Endodermal cell (in vitro differentiated cells): ENCODE data around the gene EP300. TPM values are rescaled to one million over a fixed set of nuclear protein-coding genes. Genes with fewer than 3 reads are reported as not detected.
"Not testable (repeated sequence)": the region's sequence is repeated elsewhere in the genome, so short reads cannot be mapped to it uniquely, and the experiment has no call there.

Source experiments
- DNase-seq: peaks from one replicate; pipeline ENCODE4 v3.0.0-alpha.2; 2017
- H3K27ac ChIP-seq: 2 replicates; pipeline ENCODE4 v1.5.1; 2013; ENCODE audit warnings: mild to moderate bottlenecking, low read depth, low read length, moderate library complexity
- H3K27me3 ChIP-seq: 2 replicates; pipeline ENCODE4 v1.6.1; 2013; ENCODE audit warnings: mild to moderate bottlenecking, low read length, moderate library complexity; ENCODE audit not compliant: insufficient read depth, control insufficient read depth, poor library complexity, severe bottlenecking
- H3K36me3 ChIP-seq: 2 replicates; pipeline ENCODE4 v1.7.0; 2013; ENCODE audit warnings: mild to moderate bottlenecking, low read length, moderate library complexity; ENCODE audit not compliant: control insufficient read depth, insufficient read depth
- H3K4me1 ChIP-seq: one replicate; pipeline ENCODE4 v1.7.0; 2013; ENCODE audit warnings: low read length; ENCODE audit not compliant: control insufficient read depth, insufficient read depth
- H3K4me3 ChIP-seq: 2 replicates; pipeline ENCODE4 v1.5.1; 2013; ENCODE audit warnings: mild to moderate bottlenecking, low read length, moderate library complexity
- H3K9ac ChIP-seq: 2 replicates; pipeline ENCODE4 v1.6.1; 2013; ENCODE audit warnings: mild to moderate bottlenecking, low read length, moderate library complexity; ENCODE audit not compliant: poor library complexity, severe bottlenecking; ENCODE audit errors: extremely low read depth
- H3K9me3 ChIP-seq: 2 replicates; pipeline ENCODE4 v1.6.1; 2013; ENCODE audit warnings: mild to moderate bottlenecking, low read length, moderate library complexity; ENCODE audit not compliant: control insufficient read depth
- H3K27ac Mint-ChIP-seq: 2 replicates; pipeline ENCODE4 v1.8.0; 2020; ENCODE audit warnings: mixed read lengths
- H3K27me3 Mint-ChIP-seq: 2 replicates; pipeline ENCODE4 v1.8.0; 2021; ENCODE audit warnings: mild to moderate bottlenecking, mixed read lengths; ENCODE audit not compliant: insufficient read depth
- H3K36me3 Mint-ChIP-seq: 2 replicates; pipeline ENCODE4 v1.8.0; 2020; ENCODE audit warnings: low read depth, mixed read lengths
- H3K4me1 Mint-ChIP-seq: 2 replicates; pipeline ENCODE4 v1.8.0; 2020; ENCODE audit warnings: mixed read lengths
- H3K4me3 Mint-ChIP-seq: 2 replicates; pipeline ENCODE4 v1.8.0; 2020; ENCODE audit warnings: mild to moderate bottlenecking, moderate library complexity, mixed read lengths
- H3K9me3 Mint-ChIP-seq: 2 replicates; pipeline ENCODE4 v1.8.0; 2020; ENCODE audit warnings: mild to moderate bottlenecking, mixed read lengths
- WGBS, 2 experiments: methylation state at CpG; one replicate each; pipeline versions ENCODE4 v1.1.5 to v1.1.7; 2013; ENCODE audit warnings: missing lambda C conversion rate in 2 of 2, mixed read lengths in 1 of 2; ENCODE audit not compliant: insufficient coverage in 1 of 2, insufficient read length in 1 of 2; 5-methylcytosine and 5-hydroxymethylcytosine counted together
- long read RNA-seq, 4 experiments: library from polyadenylated mRNA in 2 of 4; library from RNA in 1 of 4; library from capped mRNA in 1 of 4; stranded (forward) in 3 of 4; unstranded in 1 of 4; transcript quantifications; one replicate each; pipeline ENCODE4 v2.0.0, GENCODE V29; 2020 to 2021; ENCODE audit warnings: inconsistent platforms in 1 of 4
- polyA plus RNA-seq, 2 experiments: library from polyadenylated mRNA; stranded (reverse); fragments of 50-300 nt; gene quantifications; one replicate each; pipeline ENCODE4 v1.2.3, GENCODE V29; 2013
- total RNA-seq, 2 donors: library from RNA; stranded (reverse); fragmentation: NEBNext Ultra II Directional in 1 of 2; extraction: Animal tissue kit (Norgen Biotek cat#: 25700) in 1 of 2; gene quantifications; 2 replicates in 1 of 2; 3 replicates in 1 of 2; pipeline ENCODE4 v1.2.1, GENCODE V29; 2021
- TF ChIP-seq, protein P1 (sequence below): fragments of 200-600 bp; sonication (generic); conservative IDR thresholded peaks from 2 replicates; pipeline ENCODE4 v1.5.0; 2021; ENCODE audit warnings: antibody characterized with exemption, mild to moderate bottlenecking

EP300 gene
- 100 to 1,000 TPM in 1 of 2 donors, 10 to 100 TPM in 1; 95.5 to 130 TPM for total RNA-seq
- 48.2 TPM for polyA plus RNA-seq (2013, experiment 1 of 2)
- polyA plus RNA-seq (2013, experiment 2 of 2), result 48.4 TPM
- long read RNA-seq, experiment 1, partial matches to known transcripts, result 6 of 24 reads
- long read RNA-seq, experiment 1, other reads (novel, unspliced or antisense), result 18 of 24 reads
- long read RNA-seq, experiment 2, full-length matches to known transcripts, result 11 of 59 reads
- long read RNA-seq, experiment 2, partial matches to known transcripts, result 23 of 59 reads
- long read RNA-seq, experiment 2, other reads (novel, unspliced or antisense), result 25 of 59 reads
- long read RNA-seq, experiment 3, partial matches to known transcripts, result 44 of 50 reads
- long read RNA-seq, experiment 3, other reads (novel, unspliced or antisense), result 6 of 50 reads
- long read RNA-seq, experiment 4, partial matches to known transcripts, result 0 of 2 reads
- long read RNA-seq, experiment 4, other reads (novel, unspliced or antisense), result 2 of 2 reads

DNA sequence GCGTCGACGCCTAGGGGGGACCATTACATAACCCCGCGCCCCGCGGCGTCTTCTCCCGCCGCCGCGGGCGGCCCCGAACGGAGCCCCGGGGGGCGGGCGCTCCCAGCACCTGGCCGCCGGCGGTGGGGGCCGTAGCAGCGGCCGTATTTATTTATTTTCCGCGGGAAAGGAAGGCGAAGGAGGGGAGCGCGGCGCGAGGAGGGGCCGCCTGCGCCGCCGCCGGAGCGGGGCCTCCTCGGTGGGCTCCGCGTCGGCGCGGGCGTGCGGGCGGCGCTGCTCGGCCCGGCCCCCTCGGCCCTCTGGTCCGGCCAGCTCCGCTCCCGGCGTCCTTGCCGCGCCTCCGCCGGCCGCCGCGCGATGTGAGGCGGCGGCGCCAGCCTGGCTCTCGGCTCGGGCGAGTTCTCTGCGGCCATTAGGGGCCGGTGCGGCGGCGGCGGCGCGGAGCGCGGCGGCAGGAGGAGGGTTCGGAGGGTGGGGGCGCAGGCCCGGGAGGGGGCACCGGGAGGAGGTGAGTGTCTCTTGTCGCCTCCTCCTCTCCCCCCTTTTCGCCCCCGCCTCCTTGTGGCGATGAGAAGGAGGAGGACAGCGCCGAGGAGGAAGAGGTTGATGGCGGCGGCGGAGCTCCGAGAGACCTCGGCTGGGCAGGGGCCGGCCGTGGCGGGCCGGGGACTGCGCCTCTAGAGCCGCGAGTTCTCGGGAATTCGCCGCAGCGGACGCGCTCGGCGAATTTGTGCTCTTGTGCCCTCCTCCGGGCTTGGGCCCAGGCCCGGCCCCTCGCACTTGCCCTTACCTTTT is at the start of gene EP300:
TSS of gene EP300 (plus strand) at position 570 of the 795 bp plus-strand sequence. CDS start 413 bp downstream, outside the sequence.
- peak within 1 kb of the TSS; percentile 99 for H3K9ac ChIP-seq
- WGBS, 2 experiments, result 0% methylated on average over 13 to 96 of the region's 112 CpGs
- H3K9me3 Mint-ChIP-seq, result no peaks in the 10 kb centered on the region
- H3K4me3 ChIP-seq, result peak within 1 kb of the TSS; percentile 98
- peak within 1 kb of the TSS; percentile 96 for H3K4me3 Mint-ChIP-seq
- H3K36me3 ChIP-seq, result no peaks in the 10 kb centered on the region
- H3K36me3 Mint-ChIP-seq, result peaks cover 19% of the 10 kb centered on the region
- DNase-seq, result peak; percentile 86
- TF ChIP-seq, protein P1, sequence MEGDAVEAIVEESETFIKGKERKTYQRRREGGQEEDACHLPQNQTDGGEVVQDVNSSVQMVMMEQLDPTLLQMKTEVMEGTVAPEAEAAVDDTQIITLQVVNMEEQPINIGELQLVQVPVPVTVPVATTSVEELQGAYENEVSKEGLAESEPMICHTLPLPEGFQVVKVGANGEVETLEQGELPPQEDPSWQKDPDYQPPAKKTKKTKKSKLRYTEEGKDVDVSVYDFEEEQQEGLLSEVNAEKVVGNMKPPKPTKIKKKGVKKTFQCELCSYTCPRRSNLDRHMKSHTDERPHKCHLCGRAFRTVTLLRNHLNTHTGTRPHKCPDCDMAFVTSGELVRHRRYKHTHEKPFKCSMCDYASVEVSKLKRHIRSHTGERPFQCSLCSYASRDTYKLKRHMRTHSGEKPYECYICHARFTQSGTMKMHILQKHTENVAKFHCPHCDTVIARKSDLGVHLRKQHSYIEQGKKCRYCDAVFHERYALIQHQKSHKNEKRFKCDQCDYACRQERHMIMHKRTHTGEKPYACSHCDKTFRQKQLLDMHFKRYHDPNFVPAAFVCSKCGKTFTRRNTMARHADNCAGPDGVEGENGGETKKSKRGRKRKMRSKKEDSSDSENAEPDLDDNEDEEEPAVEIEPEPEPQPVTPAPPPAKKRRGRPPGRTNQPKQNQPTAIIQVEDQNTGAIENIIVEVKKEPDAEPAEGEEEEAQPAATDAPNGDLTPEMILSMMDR, result peak; percentile 53
- peaks cover 28% of the 10 kb centered on the region for H3K4me1 Mint-ChIP-seq
- peak within 1 kb of the TSS; percentile 99 for H3K27ac ChIP-seq
- H3K4me1 ChIP-seq, result no peaks in the 10 kb centered on the region
- no peaks in the 10 kb centered on the region for H3K9me3 ChIP-seq
- no peaks in the 10 kb centered on the region for H3K27me3 ChIP-seq
- peak within 1 kb of the TSS; percentile 99 for H3K27ac Mint-ChIP-seq
- H3K27me3 Mint-ChIP-seq, result no peaks in the 10 kb centered on the region

DNA sequence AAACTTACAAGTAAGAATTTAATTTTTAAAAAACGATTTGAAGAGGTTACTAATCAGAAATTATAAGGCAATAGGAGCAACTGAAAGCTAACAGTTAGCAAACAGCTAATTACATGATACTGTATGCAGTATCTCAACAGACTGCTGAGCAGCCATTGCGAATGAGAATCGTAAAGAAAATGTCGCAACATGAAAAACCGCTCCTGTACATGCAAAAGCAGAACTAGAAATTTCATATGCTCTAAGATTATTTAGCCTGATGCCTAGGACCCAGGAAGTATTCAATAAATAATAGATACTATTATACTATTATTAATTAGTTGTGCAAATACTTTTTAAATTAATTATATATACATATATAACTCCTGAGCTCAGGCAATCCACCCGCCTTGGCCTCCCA is 48.7 kb upstream of the EP300 start:
- no peak overlapping the region for H3K27ac ChIP-seq
- H3K9me3 ChIP-seq, result no peaks in the 10 kb centered on the region
- no peak overlapping the region for H3K4me3 Mint-ChIP-seq
- H3K36me3 Mint-ChIP-seq, result no peaks in the 10 kb centered on the region
- TF ChIP-seq, protein P1, result no peak
- peaks cover 2% of the 10 kb centered on the region for H3K4me1 ChIP-seq
- no peak overlapping the region for H3K27ac Mint-ChIP-seq
- H3K27me3 Mint-ChIP-seq, result no peaks in the 10 kb centered on the region
- H3K36me3 ChIP-seq, result no peaks in the 10 kb centered on the region
- no peak overlapping the region for H3K9ac ChIP-seq
- no peaks in the 10 kb centered on the region for H3K27me3 ChIP-seq
- WGBS, 2 experiments, result 93% methylated on average over 4 to 6 of the region's 6 CpGs
- no peak overlapping the region for H3K4me3 ChIP-seq
- peaks cover 3% of the 10 kb centered on the region for H3K4me1 Mint-ChIP-seq
- no peaks in the 10 kb centered on the region for H3K9me3 Mint-ChIP-seq
- DNase-seq, result no peak

DNA sequence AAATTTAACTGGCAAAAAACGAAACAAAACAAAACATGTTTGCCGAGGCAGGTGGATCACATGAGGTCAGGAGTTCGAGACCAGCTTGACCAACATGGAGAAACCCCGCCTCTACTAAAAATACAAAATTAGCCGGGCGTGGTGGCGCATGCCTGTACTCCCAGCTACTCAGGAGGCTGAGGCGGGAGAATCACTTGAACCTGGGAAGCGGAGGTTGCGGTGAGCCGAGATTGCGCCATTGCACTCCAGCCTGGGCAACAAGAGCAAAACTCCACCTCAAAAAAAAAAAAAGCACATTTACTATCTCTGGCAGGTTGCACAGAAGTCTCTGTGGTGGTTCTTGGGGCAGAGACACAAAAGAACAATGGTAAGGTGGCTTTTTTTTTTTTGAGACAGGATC is 46.8 kb upstream of the EP300 start:
- H3K27me3 Mint-ChIP-seq, H3K4me3 Mint-ChIP-seq, H3K27me3 ChIP-seq, H3K36me3 ChIP-seq, H3K4me1 Mint-ChIP-seq, H3K36me3 Mint-ChIP-seq, H3K4me3 ChIP-seq, H3K27ac ChIP-seq, H3K9me3 Mint-ChIP-seq, H3K9me3 ChIP-seq, H3K27ac Mint-ChIP-seq, H3K4me1 ChIP-seq, DNase-seq, H3K9ac ChIP-seq: not testable (repeated sequence)
- 90 to 97% methylated on average over 7 to 12 of the region's 12 CpGs for WGBS, 2 experiments
